Omental fat pad (tissue), 4 donors: ENCODE results near the gene TK2. TPM values are rescaled to one million over a fixed set of nuclear protein-coding genes. Genes with fewer than 3 reads are reported as not detected.
"Not testable (repeated sequence)": the region's sequence is repeated elsewhere in the genome, so short reads cannot be mapped to it uniquely, and the experiment has no call there.

Experiments used
- ATAC-seq: fragments of 150-250 bp; one replicate; pipeline ENCODE4 v1.9.1; 2016; ENCODE audit warnings: mild to moderate bottlenecking, moderate library complexity; ENCODE audit not compliant: low FRiP score
- DNase-seq: peaks from one replicate; pipeline ENCODE4 v3.0.0-alpha.2; 2019; ENCODE audit warnings: low spot score
- total RNA-seq, 4 donors: library from RNA; depleted of rRNA; stranded (reverse); fragments of >200 nt; gene quantifications; one replicate each; pipeline ENCODE4 v1.1.0, GENCODE V29; 2016
- TF ChIP-seq, protein P1 (sequence below), 3 donors: fragments of 450-650 bp; IDR thresholded peaks; one replicate each; pipeline ENCODE4 v1.5.1; 2016 to 2017; ENCODE audit warnings: antibody characterized with exemption in 3 of 3, mild to moderate bottlenecking in 3 of 3, moderate library complexity in 2 of 3

Gene TK2
- total RNA-seq, 4 donors from 2014 or later = 39.9 to 69.7 (median 56.0) TPM

DNA sequence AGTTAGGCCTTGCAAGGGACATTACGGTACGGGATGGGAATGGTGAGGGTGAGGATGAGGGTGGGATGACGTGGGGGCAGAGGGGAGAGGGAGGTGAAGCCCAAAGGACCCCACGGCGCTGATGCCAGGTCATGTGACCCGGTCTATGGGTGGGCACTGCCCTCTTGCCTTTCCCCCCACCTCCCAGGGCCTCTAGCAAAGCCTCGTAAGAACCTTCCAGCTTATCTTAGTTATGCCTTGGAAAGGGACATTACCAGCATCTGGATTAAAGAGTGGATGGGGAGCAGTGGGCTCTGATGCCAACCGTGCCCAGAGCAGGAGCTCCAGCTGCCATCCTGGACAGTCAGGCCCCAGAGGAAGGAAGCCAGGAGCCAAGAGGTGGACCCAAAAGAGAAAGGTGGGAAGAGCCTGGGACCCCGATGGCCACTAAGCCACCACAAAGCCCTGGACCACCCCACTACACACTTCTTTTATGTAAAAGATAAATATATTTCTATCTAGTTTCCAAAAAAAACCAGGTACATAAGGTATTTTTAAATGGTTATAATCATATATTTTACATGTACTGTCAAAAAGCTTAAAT is 40.9 kb downstream of the TK2 start:
- ATAC-seq (no peak), DNase-seq (no peak)
- TF ChIP-seq, protein P1, sequence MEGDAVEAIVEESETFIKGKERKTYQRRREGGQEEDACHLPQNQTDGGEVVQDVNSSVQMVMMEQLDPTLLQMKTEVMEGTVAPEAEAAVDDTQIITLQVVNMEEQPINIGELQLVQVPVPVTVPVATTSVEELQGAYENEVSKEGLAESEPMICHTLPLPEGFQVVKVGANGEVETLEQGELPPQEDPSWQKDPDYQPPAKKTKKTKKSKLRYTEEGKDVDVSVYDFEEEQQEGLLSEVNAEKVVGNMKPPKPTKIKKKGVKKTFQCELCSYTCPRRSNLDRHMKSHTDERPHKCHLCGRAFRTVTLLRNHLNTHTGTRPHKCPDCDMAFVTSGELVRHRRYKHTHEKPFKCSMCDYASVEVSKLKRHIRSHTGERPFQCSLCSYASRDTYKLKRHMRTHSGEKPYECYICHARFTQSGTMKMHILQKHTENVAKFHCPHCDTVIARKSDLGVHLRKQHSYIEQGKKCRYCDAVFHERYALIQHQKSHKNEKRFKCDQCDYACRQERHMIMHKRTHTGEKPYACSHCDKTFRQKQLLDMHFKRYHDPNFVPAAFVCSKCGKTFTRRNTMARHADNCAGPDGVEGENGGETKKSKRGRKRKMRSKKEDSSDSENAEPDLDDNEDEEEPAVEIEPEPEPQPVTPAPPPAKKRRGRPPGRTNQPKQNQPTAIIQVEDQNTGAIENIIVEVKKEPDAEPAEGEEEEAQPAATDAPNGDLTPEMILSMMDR (IDR thresholded peaks at IDR 0.05) = no peak

DNA sequence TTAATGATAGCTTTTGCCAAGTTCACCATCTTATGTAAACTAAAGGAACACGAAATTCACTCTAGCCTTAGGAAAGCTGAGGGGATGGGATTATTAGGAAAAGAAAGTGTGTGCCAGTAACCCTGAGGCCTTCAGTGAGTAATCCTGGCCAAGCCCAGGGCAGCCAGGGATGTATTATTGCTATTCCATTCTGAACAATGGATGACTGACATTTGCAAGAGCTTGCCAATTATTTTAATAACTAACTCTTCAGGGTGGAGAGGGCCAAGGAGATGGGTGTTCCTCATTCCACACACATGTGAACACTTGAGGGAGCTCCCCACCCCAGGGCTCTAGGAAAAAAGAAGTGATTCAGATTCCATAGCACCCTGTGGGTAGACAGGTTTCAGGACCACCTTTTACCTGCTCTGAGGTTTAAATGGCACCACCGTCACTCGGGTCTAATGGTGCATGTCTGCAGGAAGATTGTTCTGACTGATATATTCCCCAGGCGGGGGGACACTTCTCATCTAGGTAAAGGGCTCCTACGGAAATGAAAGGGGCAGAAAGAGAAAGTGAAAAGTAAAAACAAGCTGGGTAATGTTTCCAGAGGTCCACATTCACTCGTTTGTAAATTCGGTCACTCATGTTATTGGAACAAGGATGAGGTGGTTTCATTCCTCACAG is 41.5 kb downstream of the TK2 start:
- TF ChIP-seq, protein P1 (IDR thresholded peaks at IDR 0.05) = no peak
- no peak for DNase-seq
- ATAC-seq = peak; percentile 74

DNA sequence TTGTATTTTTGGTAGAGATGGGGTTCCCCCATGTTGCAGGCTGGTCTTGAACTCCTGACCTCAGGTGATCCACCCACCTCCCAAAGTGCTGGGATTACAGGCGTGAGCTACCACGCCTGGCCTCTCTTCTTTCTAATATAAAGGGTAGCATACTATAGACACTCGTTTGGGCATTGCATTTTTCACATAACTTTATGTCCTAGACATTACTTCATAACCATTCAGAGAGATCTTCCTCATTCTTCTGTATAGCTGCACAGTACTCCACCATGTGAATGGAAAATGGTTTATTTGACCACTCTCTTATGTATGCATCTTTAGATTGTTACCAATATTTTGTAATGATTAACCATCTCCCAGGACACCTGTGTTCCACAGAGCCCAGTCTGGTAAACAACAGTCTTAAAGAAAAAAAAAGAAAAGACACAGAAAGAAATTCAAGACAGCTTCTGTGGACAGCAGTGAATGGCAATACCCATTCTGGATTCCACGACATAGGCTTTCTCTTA is 42.1 kb downstream of the TK2 start:
- TF ChIP-seq, protein P1 (IDR thresholded peaks at IDR 0.05) = no peak
- DNase-seq (no peak), ATAC-seq (no peak)

DNA sequence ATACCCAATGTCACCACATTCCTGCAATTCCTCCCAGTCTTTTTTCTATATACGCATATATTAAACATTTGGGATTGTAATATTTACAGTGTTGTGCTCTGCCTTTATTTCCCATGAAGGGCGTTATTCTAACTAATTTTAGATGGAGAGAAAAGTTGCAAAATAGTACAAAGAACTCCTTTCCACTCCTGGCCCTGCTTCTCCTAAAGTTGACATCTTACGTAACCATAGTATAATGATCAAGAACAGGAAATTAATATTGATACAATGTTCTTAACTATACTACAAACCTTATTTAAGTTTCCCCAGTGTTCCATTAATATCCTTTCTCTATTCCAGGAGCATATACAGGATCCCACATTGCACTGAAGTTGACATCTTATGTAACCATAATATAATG is 46.3 kb downstream of the TK2 start:
- DNase-seq = no peak
- TF ChIP-seq, protein P1 (IDR thresholded peaks at IDR 0.05) = no peak
- no peak for ATAC-seq

DNA sequence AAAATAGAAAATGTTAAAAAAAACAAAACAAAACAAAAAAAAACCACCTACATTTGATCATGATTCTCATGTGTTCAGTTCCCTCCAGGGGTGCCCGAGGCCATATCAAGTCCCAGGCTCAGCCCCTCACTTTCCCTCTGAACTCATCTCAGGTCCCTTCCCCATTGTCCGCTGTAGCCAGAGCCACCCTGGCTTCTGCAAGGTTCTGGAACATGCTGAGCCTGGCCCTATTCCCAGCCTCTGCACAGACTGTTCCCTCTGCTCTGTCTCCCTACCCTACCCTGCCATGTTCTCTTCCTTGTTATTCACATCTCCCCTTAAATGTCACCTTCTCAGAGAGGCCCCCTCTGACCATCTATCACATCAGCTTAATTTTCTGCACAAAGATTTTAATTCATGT is 46.9 kb downstream of the TK2 start:
- TF ChIP-seq, protein P1 (IDR thresholded peaks at IDR 0.05) = no peak
- peak; percentile 13 for DNase-seq

DNA sequence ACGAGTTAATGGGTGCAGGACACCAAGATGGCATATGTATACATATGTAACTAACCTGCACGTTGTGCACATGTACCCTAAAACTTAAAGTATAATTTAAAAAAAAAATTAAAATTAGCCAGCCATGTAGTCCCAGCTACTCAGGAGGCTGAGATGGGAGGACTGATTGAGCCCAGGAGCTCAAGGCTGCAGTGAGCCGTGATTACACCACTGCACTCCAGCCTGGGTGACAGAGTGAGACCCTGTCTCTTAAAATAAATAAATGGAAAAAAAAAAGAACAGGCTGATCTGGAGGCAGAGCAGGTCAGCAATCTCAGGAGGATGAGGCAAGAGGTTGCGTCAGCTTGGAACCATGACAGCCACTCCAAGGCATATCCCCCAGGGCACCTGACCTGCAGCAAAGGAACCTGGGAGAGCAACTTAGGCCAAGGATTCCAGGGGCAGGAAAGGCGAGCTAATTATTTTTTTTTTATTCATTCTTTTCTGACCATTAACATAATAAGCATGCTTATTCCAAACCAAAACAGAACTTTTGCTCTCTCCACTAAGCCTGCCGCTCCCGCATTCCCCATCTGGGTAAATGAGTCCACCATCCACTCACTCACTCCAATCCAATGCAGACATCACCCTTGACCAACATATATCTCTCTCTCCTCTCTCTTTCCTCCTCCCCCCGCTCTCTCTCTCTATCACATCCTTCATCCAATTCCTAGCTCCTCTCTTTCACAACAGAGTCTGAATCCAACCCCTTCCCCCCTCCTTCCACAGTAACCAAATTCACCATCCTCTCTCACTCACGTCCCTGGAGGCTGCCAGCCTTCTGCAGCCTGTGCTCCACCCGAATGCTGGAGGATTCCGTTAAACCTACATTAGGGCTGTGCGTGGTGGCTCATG is 47.7 kb downstream of the TK2 start:
- DNase-seq = peak; percentile 27
- TF ChIP-seq, protein P1 (IDR thresholded peaks at IDR 0.05) = no peak
- peak; percentile 85 for ATAC-seq

More for the DNA sequence above, 46.9 kb downstream of the TK2 start:
- no peak for ATAC-seq

GRCh38 chr16:66501563-66501962 is 48.4 kb downstream of the TK2 start:
- not testable (repeated sequence) for ATAC-seq, DNase-seq

GRCh38 chr16:66497921-66498320 is 52.0 kb downstream of the TK2 start:
- not testable (repeated sequence) for DNase-seq, ATAC-seq

- not testable (repeated sequence) for ATAC-seq, DNase-seq
These were observed 53.7 kb downstream of the TK2 start for GRCh38 chr16:66496226-66496625.
